AG20443 (cell line): ENCODE results near the gene AP5S1.

ENCODE experiments used
- DNase-seq: peaks from one replicate; pipeline ENCODE4 v3.0.0; 2012; ENCODE audit warnings: low spot score, mixed read lengths

Gene AP5S1, protein sequence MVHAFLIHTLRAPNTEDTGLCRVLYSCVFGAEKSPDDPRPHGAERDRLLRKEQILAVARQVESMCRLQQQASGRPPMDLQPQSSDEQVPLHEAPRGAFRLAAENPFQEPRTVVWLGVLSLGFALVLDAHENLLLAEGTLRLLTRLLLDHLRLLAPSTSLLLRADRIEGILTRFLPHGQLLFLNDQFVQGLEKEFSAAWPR

DNA sequence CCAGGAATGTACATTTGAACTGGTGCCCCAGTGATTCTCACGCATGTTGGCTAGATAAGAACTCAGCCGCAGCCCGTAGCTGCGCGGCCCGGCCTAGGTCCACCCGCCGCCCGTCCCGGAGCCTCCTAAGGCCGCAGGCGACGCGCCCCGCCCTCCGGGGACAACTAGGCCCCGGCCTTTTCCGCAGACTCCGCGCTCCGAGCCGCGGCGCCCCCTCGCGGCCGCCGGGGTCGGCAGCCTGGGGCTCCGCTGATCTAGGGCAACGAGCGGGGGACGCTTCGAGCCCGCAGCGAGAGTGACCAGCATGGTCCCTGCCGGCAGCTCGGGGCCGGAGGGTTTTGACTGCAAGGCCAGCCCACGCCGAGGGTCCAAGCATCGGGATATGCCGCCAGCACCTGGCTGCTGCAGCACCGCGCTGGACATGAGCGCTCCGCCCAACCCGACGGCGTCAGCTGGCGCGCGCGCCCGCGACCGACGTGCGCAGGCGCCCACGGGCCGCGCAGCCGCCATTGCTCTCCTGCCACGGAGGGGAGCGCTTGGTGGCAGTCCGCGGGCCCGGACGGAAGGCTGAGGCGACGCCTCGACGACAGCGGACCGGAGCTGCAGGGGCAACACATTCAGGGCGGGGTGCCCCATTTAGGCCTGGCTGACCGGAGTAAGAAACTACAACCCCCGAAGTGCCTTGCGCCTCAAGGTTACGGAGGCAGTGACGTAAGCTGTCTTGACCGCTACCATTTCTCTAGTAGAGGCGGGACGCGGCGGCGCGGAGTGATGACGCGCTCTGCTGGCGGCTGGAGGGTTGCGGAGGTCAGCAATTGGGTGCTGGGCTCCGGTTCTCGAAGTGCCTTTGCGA, at the start of gene AP5S1:
TSS of gene AP5S1 (plus strand) at position 500 of the 853 bp plus-strand sequence. CDS start 1,571 bp downstream, outside the sequence.
- peak; percentile 92 for DNase-seq

DNA sequence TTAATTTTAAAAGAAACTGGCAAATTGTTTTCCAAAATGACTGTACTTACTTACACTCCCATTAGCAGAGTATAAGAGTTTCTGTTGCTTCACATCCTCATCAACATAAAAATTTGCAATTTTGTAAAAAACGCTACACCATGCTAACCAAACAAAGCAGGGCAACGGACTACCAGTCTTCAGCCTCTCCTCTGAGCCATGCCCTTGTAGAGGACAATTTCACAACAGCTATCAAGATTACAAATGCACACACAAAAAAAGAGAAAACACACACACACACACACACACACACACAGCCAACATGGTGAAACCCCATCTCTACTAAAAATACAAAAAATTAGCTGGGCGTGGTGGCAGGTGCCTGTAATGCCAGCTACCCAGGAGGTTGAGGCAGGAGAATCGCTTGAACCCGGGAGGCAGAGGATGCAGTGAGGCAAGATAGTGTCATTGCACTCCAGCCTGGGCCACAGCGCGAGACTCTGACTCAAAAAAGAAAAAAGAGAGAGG, 48.7 kb upstream of the AP5S1 start:
- no peak for DNase-seq

DNA sequence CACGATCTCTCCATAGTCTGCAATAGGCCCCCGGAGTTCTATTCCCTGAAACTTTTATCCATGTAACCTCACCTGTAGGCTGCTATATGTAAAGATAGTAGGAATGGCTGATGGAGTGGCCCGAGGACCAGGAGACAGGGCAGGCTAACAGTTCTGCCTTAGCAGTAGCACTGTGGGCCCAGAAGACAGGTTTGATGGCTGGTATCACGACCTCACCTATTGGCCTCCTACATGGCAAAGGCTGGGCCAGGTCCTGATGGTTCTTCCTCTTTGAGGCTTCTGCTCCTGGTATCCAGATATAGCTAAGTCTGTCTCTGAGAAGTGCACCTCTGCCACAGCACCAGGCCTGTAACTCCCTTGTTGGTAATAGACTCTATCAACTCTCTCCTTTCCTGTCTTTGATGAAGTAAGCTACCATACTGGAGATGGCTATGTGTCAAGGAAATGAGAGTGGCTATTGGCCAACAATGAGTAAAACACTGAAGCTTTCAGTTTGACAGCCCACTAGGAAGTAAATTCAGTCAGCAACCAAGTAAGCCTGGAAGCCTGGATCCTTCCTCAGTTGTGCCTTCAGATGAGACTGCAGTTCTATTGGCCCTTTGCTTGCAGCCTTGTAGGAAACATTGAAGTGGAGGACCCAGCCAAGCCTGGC, 44.8 kb upstream of the AP5S1 start:
- no peak for DNase-seq

DNA sequence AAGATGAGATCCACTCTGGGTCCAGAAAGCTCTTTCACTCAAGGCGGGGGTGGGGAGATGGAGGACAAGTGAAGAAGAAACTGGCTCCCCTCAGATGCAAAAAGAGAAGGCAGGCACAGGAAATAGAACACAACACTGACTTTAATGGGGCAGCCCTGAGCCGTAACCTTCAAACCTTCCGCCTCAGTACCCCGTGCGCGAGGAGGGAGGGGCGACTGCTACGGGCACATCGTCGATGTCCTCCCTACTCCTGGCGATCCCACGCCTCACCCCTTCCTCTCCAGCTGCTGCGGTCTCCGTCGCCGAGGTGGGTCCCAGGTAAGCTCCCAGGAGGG, 43.0 kb upstream of the AP5S1 start:
- no peak for DNase-seq

DNA sequence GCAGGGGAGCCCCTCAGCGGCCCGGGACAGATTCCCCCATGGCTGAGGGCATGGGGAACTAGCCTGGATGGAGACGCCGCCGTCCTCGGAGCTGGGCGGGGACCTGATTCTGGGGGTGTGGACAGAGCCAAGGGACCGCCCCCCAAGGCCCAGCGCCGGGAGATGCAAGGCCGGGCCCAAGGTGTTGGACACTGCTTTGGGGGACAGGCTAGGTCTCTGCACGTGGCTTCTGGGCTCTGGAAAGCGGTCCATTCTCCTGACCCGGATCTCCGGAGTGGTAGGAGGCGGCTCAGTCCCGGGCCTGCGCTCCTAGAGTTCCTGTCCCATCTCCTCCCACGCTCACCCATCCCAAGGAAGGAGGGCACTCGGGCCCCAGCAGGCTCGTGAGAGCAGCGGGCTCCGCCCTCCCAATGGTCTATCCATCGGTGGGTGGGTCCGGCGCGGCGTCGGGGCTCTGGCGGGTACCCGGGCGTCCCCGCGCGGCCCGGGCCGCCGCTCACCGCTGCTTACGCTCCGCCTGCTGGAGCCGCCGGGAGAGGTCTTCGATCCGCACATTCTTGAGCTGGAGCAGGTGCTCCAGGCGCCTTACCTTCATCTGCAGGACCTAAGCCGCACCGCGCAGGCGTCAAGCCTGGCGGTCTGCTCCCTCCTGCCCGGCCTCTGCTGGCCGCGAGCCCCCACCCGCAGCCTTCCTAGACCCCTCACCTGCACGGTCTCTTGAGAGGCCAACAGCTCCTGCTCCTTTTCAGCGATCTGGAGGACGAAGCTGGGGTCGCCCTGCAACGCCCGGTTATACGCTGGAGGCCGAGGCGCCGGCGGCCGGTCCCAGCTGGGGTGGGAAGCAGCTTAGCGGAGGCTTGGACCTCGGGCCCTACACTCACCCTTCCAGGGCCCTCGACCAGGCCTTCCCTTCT, 42.4 kb upstream of the AP5S1 start:
- DNase-seq: peak; percentile 87

DNA sequence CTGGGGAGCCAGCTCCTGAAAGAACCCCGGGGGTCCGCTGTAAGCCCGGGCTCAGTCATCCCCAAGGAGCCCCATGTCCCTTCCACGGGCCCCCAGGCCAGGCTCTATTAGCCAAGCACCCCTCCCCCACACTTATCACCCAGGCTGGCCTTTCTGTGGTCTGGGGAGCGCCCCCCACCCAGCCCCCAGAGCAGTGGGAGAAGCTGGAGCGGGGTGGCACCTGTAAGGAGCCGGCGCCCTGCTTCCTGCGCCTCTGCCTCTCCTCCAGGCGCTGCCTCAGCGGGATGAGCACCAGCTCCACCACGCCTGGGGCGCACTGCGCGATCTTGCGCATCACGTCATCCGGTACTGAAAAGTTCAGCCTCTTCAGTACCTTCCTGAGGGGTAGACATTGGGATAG, 41.4 kb upstream of the AP5S1 start:
- no peak for DNase-seq

DNA sequence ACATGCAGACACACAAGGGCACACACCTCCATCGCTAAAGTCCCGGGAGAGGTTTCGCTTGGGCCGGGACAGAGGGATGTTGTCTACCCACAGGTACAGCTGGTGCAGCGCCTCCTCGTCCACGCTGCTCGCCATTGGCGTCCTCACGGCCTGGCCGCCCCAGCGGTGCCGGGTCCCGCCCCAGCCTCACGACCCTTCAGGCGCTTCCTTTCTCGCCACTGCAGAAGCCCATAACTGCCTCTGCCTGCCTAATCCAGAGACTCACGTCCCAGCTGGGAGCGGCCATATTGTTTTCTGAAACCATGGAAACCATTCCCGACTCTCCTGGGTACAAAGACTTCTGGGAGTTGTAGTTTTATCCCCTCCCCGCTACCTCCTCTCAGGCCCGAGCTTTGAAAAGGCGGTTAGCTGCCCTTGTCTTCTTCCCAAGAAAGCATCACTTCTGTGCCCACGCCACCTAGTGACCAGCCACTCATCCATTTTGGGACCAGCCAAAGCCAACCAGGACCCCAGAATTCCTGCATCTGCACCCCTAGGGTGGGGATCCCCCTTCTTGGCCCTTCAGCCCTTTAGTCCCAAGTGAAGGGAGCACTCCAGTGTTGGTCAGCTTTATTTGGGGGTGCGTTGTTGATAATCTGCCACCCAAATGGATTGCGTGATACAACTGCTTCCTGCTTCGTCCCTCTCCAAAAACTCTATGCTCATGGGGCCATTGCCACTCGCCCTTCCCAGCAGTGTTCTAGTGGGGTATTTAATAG, 39.0 kb upstream of the AP5S1 start, which contains the start of gene SPEF1:
TSS of gene SPEF1 (minus strand) at position 296 of the 758 bp plus-strand sequence. CDS start at position 135, 161 bp downstream.
- DNase-seq: peak; percentile 94

DNA sequence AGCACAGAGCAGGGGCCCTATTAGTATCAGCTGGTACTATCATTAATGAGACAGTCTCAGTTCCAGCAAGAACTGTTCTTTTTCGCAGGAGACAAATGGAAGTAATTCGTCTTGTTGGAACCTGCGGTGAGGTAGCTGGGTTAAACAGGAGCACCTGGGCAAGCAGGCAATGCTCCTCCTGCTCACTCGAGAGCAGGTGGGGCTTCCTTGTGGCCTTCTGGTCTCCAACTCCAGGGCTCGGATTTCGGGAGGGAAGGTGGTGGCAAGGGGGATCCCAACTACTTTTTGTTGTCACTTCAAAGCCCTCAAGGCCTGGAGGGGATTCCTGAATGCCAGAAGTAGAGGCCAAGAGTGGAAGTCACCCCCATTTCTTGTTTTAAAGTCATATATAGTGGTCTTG, 37.8 kb upstream of the AP5S1 start:
- no peak for DNase-seq

DNA sequence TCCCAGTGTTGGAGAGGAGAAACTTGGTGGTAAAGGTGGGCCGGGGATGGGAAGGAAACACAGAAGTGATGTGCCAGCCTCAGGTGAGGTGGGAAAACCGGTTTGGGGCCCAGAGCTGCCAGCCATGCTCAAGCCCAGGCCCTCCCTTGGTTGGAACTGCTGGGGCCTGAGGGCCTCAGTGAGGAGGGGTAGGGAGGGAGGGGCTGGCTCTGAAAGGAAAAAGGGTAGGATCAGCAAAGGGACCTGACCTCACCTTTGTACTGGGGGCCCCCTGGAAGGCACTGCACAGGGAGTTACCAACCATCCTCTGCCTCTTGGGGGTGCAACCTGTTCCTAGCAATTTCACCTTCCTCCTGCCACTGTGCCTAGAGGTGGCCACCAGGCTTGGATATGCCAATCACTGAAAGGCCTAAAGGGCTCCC, 37.3 kb upstream of the AP5S1 start:
- no peak for DNase-seq

DNA sequence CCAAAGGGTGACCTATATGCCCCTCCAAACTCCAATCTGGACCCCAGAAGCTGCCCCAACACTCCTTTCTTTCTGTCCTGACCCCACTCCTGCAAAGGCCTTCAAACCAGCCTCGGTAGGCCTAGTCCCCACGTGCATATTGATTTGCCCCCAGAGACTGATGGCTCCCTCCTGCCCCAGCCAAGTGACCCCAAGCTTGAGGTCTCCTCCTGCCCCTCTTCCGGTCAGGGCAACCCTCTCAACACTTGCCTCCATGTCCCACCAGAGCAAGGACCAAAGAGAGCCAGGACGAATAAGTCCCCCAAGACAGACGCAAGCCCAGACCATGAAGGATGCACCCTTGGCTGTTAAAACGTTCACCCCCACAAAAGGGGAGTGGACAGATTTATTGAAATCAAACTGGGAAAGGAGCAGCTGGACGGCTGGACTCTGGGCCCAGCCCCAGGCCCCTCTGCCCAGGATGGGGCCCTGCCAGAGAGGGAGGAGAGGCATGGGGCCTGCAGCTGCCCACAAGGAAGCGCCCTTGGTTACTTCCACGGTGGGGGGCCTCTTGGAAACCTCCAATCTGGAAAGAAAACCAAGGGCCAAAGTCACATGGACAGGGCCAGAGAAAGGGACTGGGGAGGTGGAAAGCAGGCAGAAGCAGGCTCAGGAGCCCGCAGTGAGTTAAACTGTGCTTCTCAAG, 36.7 kb upstream of the AP5S1 start:
- DNase-seq: no peak

DNA sequence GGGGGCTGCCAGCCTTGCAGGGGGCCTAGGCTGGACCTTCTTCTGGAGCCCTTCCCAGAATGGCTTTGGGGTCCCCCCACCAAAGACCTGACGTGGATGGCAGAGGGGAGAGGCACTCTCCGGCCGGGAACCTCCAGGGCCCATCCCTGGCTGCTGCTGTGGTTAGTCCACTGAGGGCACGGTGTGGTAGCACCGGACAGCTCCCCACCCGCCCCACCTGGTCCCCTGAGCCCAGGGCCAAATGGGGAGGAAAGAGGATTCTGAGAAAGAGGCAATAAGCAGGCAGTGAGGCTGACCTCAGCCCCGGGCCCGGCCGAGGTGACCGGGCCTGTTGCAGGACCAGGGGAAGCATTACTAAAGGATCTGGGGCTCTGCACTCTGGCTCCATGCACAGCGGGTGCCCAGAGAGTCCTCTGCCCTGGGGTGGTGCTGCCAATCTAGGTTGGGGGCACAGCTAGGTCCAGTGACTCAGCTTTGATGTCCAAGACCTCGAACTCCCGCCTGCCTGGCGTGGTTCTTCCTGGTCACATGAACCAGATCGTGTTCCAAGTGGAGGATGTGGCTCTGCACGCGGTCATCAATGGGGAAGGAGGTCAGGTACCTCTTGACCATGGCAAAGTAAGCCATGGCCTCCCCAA, 36.0 kb upstream of the AP5S1 start:
- peak; percentile 16 for DNase-seq

DNA sequence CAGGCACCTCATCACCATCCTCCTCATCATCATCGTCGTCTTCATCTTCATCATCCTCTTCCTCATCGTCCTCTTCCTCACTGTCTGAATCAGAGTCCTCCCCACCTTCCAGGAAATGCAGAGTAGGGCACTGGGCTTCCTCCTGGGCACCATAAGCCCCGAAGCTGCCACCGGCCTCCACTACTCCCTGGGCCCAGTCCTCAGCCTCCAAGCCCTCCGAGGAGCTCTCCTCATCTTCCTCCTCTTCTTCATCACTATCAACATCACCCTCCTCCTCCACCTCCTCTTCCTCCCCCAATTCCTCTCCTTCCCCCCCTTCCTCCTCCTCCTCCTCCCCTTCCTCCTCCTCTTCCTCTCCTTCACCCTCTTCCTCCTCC, 35.5 kb upstream of the AP5S1 start:
- DNase-seq: no peak

DNA sequence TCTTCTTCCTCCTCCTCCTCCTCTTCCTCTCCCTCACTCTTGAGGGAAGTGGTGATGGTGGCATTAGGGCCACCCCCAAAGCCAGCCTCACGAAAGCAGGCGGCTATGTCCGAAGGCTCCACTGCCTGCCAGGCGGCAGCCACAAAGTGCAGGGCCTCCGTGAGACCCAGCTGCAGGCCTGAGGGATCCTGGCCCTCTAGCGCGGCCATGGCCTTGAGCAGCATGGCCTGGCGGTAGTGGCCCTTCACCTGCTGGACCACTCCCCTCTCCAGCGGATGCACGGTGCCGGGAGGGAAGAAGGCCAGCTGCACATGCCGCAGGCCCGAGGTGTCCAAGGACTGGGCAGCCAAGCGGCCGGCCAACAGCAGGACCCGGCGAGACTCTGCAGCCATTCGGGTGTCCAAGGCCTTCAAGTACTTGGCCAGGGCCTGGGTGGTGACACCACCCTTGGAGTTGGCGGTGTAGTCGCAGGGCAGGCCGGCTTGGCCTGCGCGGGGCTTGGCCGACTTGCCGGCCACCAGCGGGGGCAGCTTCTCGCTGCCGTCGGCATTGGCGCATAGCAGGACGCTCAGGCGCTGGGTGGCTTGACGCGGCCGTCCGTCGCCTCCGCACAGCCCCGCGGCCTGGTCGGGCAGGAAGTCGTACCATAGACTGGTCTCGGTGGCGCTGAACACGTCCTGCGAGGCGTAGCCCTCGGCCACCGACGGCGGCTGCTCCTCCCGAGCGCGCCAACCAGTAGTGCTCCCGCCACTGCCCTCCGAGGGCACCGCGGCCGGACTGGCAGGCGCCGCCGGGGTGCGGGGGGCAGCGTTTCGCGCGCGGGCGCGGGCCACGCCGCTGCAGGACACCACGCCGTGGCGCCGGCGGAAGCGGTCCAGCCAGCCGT, 34.9 kb upstream of the AP5S1 start:
- DNase-seq: peak; percentile 20

DNA sequence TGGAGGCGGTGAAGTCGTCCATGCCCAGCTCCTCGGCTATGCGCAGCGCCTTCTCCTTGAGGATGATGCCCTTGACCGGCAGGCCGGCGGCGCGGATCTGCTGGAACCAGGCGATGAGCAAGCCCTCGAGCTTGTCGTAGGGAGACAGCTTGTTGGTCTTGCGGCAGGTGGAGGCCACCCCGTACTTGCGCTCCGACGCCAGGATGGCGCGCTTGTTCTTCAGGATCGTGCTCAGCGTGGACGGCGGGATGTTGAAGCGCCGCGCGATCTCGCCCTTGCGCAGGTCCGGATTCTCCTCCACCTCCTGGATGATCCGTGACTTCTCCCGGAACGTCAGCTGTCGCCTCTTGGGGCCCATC, 34.2 kb upstream of the AP5S1 start:
- DNase-seq: peak; percentile 53

DNA sequence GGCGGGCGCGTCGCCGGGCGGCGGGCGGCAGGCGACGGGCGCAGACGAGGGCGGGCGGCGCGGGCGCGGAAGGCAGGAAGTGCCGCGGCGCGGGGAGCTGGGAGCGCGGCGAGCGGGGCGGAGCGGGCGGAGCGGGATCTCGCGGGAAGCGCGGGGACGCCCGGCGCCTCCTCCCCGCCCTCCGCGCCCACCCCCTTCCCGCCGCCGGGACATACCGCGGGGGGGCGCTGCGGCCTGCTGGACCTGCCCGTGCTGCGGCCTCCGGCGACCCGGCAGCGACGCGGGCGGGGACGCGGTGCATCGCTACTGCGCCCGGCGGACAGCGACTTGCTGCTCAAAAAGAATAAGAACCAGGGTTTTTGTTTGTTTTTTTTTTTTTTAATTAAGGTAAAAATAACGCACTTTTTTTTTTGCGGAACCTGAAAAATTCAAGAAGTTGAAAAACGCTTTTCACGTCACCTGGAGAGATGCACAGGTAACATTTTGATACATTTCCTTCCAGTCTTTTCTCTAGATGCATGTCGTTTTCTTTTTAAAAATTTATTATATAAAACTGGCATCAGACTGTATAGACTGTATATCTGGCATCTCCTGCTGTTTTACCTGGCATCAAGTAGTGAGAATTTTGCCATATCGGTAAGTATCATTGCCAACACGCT, 33.6 kb upstream of the AP5S1 start, which contains the start of gene CENPB:
TSS of gene CENPB (minus strand) at position 76 of the 659 bp plus-strand sequence. CDS start 257 bp downstream, outside the sequence.
- peak; percentile 96 for DNase-seq

DNA sequence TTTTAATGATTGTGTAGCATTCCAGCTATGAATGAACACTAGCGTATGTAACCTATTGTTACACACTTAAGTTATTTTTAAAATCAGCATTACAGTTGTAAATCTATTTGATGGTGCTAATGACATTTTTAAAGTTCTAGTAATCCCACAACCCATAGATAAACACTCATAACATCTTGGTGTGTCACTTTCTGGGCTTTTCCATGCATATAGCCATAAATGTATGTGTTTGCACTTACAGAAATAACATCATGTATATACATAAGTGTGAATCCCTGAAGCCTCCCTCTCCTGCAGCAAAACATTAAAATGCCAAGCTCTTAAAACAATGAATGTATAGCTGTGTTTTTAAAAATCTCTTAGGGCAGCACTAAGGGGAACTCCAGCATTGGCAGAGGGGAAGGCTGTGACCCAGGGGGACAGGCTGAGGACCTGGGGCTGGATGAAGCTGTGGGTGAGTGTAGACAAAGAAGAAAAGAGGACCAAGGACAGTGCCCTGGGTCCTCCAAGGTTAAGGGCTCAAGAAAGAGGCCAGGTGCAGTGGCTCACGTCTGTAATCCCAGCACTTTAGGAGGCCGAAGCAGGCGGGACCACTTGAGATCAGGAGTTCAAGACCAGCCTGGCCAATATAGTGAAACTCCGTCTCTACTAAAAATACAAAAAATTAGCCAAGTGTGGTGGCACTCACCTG, 32.9 kb upstream of the AP5S1 start:
- DNase-seq: no peak

DNA sequence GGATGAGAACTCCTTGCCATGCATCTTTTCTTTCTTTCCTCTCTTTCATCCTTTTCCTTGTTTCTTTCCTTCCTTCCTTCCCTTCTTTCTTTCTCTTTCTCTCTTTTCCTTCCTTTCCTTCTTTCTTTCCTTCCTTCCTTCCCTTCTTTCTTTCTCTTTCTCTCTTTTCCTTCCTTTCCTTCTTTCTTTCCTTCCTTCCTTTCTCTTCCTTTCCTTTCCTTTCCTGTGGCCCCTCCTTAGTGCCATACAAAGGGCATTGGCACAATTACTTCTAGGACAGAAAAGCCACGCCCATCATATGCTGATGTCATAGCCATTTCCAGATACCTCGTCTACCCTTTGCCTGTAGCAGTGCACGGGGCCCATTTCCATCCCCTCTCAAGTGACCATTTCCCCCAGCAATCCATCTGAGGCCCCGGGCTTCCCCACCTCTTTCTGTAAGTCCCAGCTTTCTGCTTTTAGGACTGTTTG, 31.6 kb upstream of the AP5S1 start:
- no peak for DNase-seq
